AG09309 (cell line): ENCODE data around the gene NFATC2.

Experiments
- DNase-seq: peaks from one replicate; pipeline ENCODE4 v3.0.0-alpha.2; 2010; ENCODE audit warnings: low read depth
- H3K4me3 ChIP-seq: 2 replicates; pipeline ENCODE4 v1.5.1; 2011; ENCODE audit warnings: mild to moderate bottlenecking, low read depth, low read length, moderate library complexity; ENCODE audit not compliant: control insufficient read depth
- CTCF ChIP-seq: IDR thresholded peaks from 2 replicates; pipeline ENCODE4 v1.5.1; 2011; ENCODE audit warnings: mild to moderate bottlenecking, low read depth, low read length, inconsistent platforms; ENCODE audit not compliant: insufficient read depth, control insufficient read depth; ENCODE audit errors: missing control alignments

Gene NFATC2

GRCh38 chr20:51563174-51563485 lies 20.6 kb upstream of the NFATC2 start:
- H3K4me3 ChIP-seq: peak overlapping the region; percentile 60
- DNase-seq: no peak

DNA sequence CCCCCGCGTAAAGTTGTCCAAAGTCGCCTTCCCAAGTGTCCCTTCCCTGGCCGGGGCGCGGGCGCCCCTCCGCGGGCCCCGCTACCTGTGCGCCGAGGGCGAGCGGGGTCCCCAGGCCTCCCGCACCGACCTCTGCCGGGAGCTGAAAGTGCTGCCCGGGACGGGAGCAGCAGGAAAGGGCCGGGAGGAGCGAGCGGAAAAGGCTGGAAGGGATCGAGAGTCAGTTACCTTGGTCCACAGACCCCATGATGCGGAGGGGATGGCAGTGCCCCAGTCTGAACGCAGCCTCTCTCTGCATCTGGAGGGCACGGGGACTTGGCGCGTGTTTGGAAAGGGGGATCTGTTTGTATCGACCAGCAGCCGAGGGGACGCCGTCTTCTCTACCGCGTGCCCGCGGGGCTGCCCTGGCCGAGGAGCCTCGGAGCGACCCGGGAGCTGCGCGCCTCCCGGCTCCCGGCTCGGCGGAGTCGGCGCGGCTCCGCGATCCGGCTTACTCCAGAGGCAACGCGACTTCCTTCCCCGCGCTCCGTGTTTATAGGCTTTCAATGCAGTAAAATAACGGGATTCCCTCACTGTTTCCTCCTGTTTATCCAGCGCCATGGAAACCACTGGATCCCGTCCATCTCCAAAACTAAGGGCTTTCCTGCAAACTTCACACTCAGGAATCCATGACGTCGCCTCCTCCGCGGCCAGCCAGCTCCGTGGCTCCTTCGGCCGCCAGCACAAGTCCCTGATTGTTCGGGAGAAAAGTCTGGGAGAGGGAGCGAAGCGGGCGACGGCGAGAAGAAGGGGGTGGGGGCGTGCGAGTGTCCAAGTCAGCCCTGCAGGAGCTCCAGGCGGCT lies 20.0 kb upstream of the NFATC2 start:
- peak overlapping the region; percentile 60 for H3K4me3 ChIP-seq
- peak; percentile 79 for DNase-seq
- TF ChIP-seq CTCF: no peak

More at GRCh38 chr20:51563174-51563485, 20.6 kb upstream of the NFATC2 start:
- TF ChIP-seq CTCF: no peak

DNA sequence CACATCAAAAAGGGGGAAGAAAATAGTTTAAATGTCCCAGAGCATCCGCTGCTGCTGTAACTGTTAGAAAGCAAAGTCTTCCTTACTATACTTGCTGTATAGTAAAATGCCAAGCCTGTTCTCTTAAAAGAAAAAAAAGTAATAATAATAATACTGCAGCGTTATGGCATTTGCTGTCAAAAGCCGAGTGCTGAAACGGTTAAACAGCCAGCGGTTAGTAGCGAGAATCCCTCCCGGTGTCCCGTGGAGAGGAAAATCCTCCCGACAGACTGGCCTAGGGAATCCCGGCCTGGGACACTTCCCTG lies 19.5 kb upstream of the NFATC2 start:
- no peak for DNase-seq
- no peak for TF ChIP-seq CTCF
- peak overlapping the region; percentile 60 for H3K4me3 ChIP-seq

DNA sequence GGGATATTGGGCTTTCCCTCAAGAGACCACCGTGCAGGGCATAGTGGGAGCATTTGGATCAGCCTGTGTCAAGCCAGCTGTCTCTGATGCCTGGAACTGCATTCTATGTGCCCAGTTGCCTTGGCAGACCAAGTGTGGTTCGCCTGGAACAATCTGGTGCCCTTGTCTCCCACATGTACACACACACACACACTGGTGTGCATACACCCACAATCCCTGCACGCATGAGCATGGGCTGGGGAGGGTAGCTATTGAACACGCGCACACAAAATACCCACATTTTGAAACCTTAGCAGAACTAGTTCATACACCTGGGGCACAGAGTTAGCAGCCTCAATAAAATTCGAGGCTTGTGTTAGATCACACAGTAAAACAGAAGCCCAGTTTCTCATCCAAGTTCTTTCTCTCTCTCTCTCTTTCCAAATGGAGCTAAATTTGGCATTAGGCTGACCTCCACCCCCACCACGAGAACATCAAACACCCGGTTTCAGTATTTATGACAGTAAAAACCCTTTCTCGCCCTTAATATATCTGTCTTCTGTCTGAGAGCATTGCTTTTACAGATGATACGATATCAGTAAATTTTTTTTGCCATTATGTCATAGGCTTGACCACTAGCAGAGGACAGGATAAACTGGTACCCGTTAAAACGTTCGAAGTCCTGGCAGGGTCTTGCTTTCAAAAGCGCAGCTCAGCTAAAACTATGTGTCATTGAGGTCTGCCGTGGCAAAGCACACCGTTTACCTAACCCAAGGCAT lies 18.2 kb upstream of the NFATC2 start:
- no peak for TF ChIP-seq CTCF
- no peak for DNase-seq
- no peak overlapping the region; the same call in 1 of the 2 replicates for H3K4me3 ChIP-seq

DNA sequence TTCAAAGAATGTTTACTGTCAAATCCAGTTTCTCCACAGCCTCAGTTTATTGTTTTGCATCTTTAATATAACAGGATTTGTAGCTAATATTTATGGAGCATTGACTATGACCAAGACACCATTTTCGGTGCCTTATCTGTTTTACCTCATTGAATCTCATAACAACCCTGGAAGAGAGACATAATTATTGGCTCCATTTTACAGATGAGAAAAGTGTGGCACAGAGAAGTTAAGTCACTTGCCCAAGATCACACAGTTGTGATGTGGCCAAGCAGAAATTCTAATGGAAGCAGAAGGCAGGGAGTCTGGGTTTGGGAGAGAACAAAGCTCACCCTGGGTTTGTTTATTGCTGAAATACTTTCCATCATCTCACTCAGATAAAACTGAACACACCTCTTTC lies 17.5 kb upstream of the NFATC2 start:
- H3K4me3 ChIP-seq: no peak overlapping the region
- TF ChIP-seq CTCF: no peak
- DNase-seq: no peak

- H3K4me3 ChIP-seq: no peak overlapping the region
- DNase-seq: peak; percentile 66
- no peak for TF ChIP-seq CTCF
Measured at GRCh38 chr20:51554538-51555165, 12.1 kb upstream of the NFATC2 start.
